ENCODE data around the gene OSMR. TPM values are rescaled to one million over a fixed set of nuclear protein-coding genes. Genes with fewer than 3 reads are reported as not detected.

Gene OSMR
- polyA plus RNA-seq, 1 experiment: 43.4 TPM

GRCh38 chr5:38808666-38809343, 37.0 kb upstream of the OSMR start:
- CTCF ChIA-PET: interaction anchor here (0.6 to 9.4 kb wide), 34 partner anchors 8 to 970 kb away, joined by 3 to 182 read pairs (median 4); partner anchors contain the start of gene LIFR
- no peaks in the 10 kb centered on the region for H3K27me3 ChIP-seq (ENCODE audit: control insufficient read depth, insufficient read depth, low read length)

GRCh38 chr5:38809388-38810359, 36.1 kb upstream of the OSMR start:
- H3K36me3 ChIP-seq (ENCODE audit: control insufficient read depth, insufficient read depth, low read length): no peaks in the 10 kb centered on the region
- TF ChIP-seq CTCF (IDR thresholded peaks at IDR 0.05; ENCODE audit: insufficient read depth, low read depth, low read length): peak; percentile 91
- POLR2A ChIA-PET: no interaction called here
- DNase-seq (ENCODE audit: low read depth): peak; percentile 30
- CTCF ChIA-PET: interaction anchor here (0.6 to 9.4 kb wide), 43 partner anchors 9 to 971 kb away, joined by 3 to 182 read pairs (median 4); partner anchors contain the start of gene LIFR
- H3K4me3 ChIP-seq (ENCODE audit: low read depth, low read length): no peak overlapping the region
- no peaks in the 10 kb centered on the region for H3K27me3 ChIP-seq (ENCODE audit: control insufficient read depth, insufficient read depth, low read length)

More at GRCh38 chr5:38808666-38809343, 37.0 kb upstream of the OSMR start:
- Histone ChIP-seq H3K36me3 (ENCODE audit: control insufficient read depth, insufficient read depth, low read length) (no peaks in the 10 kb centered on the region), H3K4me3 (ENCODE audit: low read depth, low read length) (no peak overlapping the region)
- POLR2A ChIA-PET: no interaction called here
- TF ChIP-seq CTCF (IDR thresholded peaks at IDR 0.05; ENCODE audit: insufficient read depth, low read depth, low read length): no peak
- DNase-seq (ENCODE audit: low read depth): no peak

GRCh38 chr5:38814879-38815278, 30.9 kb upstream of the OSMR start:
- Histone ChIP-seq H3K36me3 (ENCODE audit: control insufficient read depth, insufficient read depth, low read length) (no peaks in the 10 kb centered on the region), H3K27me3 (ENCODE audit: control insufficient read depth, insufficient read depth, low read length) (no peaks in the 10 kb centered on the region), H3K4me3 (ENCODE audit: low read depth, low read length) (no peak overlapping the region)
- POLR2A ChIA-PET: interaction anchor here (0.6 kb wide), 1 partner anchor 430 kb away, joined by 9 read pairs; no protein-coding TSS in a partner anchor
- no peak for DNase-seq (ENCODE audit: low read depth)
- TF ChIP-seq CTCF (IDR thresholded peaks at IDR 0.05; ENCODE audit: insufficient read depth, low read depth, low read length): no peak
- CTCF ChIA-PET: interaction anchor here (0.7 to 3.2 kb wide), 2 partner anchors 374 to 432 kb away, joined by 3 to 25 read pairs; no protein-coding TSS in a partner anchor

GRCh38 chr5:38816083-38817030, 29.5 kb upstream of the OSMR start:
- CTCF ChIA-PET: interaction anchor here (0.9 to 1.9 kb wide), 2 partner anchors 8 to 14 kb away, joined by 3 to 4 read pairs; no protein-coding TSS in a partner anchor
- POLR2A ChIA-PET: no interaction called here
- no peak for DNase-seq (ENCODE audit: low read depth)
- Histone ChIP-seq H3K27me3 (ENCODE audit: control insufficient read depth, insufficient read depth, low read length) (no peaks in the 10 kb centered on the region), H3K36me3 (ENCODE audit: control insufficient read depth, insufficient read depth, low read length) (no peaks in the 10 kb centered on the region), H3K4me3 (ENCODE audit: low read depth, low read length) (no peak overlapping the region)
- TF ChIP-seq CTCF (IDR thresholded peaks at IDR 0.05; ENCODE audit: insufficient read depth, low read depth, low read length): no peak
